ENCODE data around the gene BIRC2.

BIRC2 gene

DNA sequence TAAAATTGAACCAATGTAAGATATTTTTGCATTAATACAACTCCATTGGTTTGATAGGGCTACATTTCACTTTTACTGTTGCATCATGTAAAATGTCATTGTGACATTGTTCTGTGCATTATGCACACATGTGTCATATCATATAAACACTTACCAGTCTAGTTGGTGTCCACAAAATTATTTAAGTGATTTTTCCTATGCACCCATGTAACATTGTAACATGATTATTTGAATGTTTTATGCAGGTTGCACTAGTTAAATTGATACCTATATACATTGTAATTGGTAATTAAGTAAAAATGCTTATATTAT is 39.3 kb upstream of the BIRC2 start:
- TF ChIP-seq CTCF (conservative IDR thresholded peaks at IDR 0.05; ENCODE audit: low read length): no peak
- DNase-seq (ENCODE audit: low read depth): no peak
- H3K4me3 ChIP-seq (ENCODE audit: low read length): no peak overlapping the region

- DNase-seq (ENCODE audit: low read depth): no peak
- TF ChIP-seq CTCF (conservative IDR thresholded peaks at IDR 0.05; ENCODE audit: low read length): no peak
- no peak overlapping the region for H3K4me3 ChIP-seq (ENCODE audit: low read length)
Observed at GRCh38 chr11:102309621-102310541, 37.1 kb upstream of the BIRC2 start.

- H3K4me3 ChIP-seq (ENCODE audit: low read length): no peak overlapping the region
- no peak for TF ChIP-seq CTCF (conservative IDR thresholded peaks at IDR 0.05; ENCODE audit: low read length)
- DNase-seq (ENCODE audit: low read depth): peak; percentile 21
Observed at GRCh38 chr11:102312667-102313066, 34.3 kb upstream of the BIRC2 start.

GRCh38 chr11:102313238-102313940 is 33.6 kb upstream of the BIRC2 start:
- TF ChIP-seq CTCF (conservative IDR thresholded peaks at IDR 0.05; ENCODE audit: low read length): no peak
- H3K4me3 ChIP-seq (ENCODE audit: low read length): peak overlapping the region; percentile 5; the same call in 1 of the 2 replicates

DNA sequence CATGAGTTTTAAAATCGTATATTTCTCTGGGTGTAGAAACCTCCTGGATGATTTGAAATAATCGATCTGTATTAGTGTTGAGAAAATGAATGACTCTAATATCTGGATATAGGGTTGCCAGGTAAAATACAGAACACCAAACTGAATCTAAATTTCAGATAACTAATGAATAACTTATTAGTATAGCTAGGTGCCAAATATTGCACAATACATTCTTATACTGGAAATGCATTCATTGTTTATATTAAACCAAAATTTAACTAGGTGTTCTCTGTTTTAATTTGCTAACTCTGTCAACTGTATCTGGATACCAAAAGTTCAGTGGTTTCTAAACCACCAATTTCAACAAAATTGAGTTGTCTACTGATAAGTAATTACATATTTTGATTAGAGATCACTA is 32.2 kb upstream of the BIRC2 start:
- H3K4me3 ChIP-seq (ENCODE audit: low read length): no peak overlapping the region
- DNase-seq (ENCODE audit: low read depth): no peak
- TF ChIP-seq CTCF (conservative IDR thresholded peaks at IDR 0.05; ENCODE audit: low read length): no peak

More at GRCh38 chr11:102313238-102313940, 33.6 kb upstream of the BIRC2 start:
- DNase-seq (ENCODE audit: low read depth): no peak

DNA sequence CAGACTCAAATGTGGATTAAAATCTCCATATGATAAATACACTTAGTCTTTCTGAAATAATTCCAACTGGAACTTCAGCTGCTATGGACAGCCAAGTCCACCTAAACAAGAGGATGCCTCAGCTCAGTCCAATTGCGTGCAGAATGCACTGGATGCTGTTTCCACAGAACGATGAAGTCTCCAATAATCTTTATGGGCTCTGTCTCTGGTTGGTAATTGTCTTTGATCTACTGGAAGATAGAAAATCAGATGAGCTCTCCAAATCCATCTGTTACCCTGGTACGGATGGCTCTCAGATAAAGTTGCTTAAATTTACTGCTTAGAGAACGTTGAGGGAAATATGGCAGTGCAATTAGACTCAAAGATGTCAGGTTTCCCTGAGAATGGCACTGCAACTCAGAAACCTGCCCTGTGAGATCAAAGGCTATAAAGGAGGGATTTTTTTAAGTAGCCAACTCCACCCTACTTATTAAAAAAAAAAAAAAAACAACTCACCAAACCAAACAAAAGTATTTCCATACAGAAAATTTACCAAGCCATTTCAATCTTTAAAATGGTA is 30.6 kb upstream of the BIRC2 start:
- no peak for DNase-seq (ENCODE audit: low read depth)
- no peak overlapping the region for H3K4me3 ChIP-seq (ENCODE audit: low read length)
- no peak for TF ChIP-seq CTCF (conservative IDR thresholded peaks at IDR 0.05; ENCODE audit: low read length)

All from AG10803 (cell line).